OCI-LY7 (cell line): ENCODE results near the gene PLK5.

Source experiments
- CTCF ChIP-seq: fragments of 200-600 bp; sonication (generic); conservative IDR thresholded peaks from 2 replicates; pipeline ENCODE4 v1.5.1; 2014; ENCODE audit warnings: mild to moderate bottlenecking, antibody characterized with exemption, low read length, moderate library complexity, mixed read lengths
- EZH2phosphoT487 ChIP-seq: fragments of 200-600 bp; sonication (generic); IDR thresholded peaks from 2 replicates; pipeline ENCODE4 v1.6.1; 2018; ENCODE audit warnings: low read depth, borderline replicate concordance, mild to moderate bottlenecking, mixed run types, antibody characterized with exemption, low read length, moderate library complexity, mixed read lengths

- TF ChIP-seq CTCF (no peak), EZH2phosphoT487 (no peak)
Observed at GRCh38 chr19:1490311-1491113, 33.4 kb upstream of the PLK5 start, which contains the start of gene PCSK4.
